ENCODE results near the gene TFG. TPM values are rescaled to one million over a fixed set of nuclear protein-coding genes. Genes with fewer than 3 reads are reported as not detected.

The TFG gene
- total RNA-seq, 2 experiments from 2014 or later, result 61.4 to 79.8 TPM

- Mint-ChIP-seq H3K36me3 (ENCODE audit: low read depth) (peaks cover 9% of the 10 kb centered on the region), H3K27me3 (peaks cover 2% of the 10 kb centered on the region), H3K27ac (no peak overlapping the region), H3K9me3 (ENCODE audit: low read depth) (no peaks in the 10 kb centered on the region), H3K4me3 (no peak overlapping the region), H3K4me1 (peaks cover 4% of the 10 kb centered on the region)
- intact Hi-C loops (cut with DNase I, micrococcal nuclease), result no loop called here
- DNase-seq (no peak), ATAC-seq (no peak)
- POLR2A ChIA-PET, result no interaction called here
- CTCF ChIA-PET, result interaction anchor here (0.9 kb wide), 2 partner anchors 10 to 12 kb away, joined by 3 to 4 read pairs; no protein-coding TSS in a partner anchor
These were observed 49.9 kb downstream of the TFG start for GRCh38 chr3:100759159-100759558.

- peaks cover 6% of the 10 kb centered on the region for H3K36me3 Mint-ChIP-seq (ENCODE audit: low read depth)
- no peak overlapping the region for H3K4me3 Mint-ChIP-seq
- no peaks in the 10 kb centered on the region for H3K9me3 Mint-ChIP-seq (ENCODE audit: low read depth)
- DNase-seq, result no peak
- intact Hi-C loops (cut with DNase I, micrococcal nuclease), result no loop called here
- ATAC-seq, result no peak
- ChIA-PET CTCF (interaction anchor here (0.5 to 0.9 kb wide), 4 partner anchors 13 to 472 kb away, joined by 3 read pairs; no protein-coding TSS in a partner anchor), POLR2A (interaction anchor here (0.6 kb wide), 1 partner anchor 231 kb away, joined by 3 read pairs; no protein-coding TSS in a partner anchor)
- H3K27me3 Mint-ChIP-seq, result peaks cover 2% of the 10 kb centered on the region
- peaks cover 4% of the 10 kb centered on the region for H3K4me1 Mint-ChIP-seq
- H3K27ac Mint-ChIP-seq, result no peak overlapping the region
These were observed 50.7 kb downstream of the TFG start for GRCh38 chr3:100759950-100760349.

- Mint-ChIP-seq H3K4me3 (no peak overlapping the region), H3K36me3 (ENCODE audit: low read depth) (peaks cover 1% of the 10 kb centered on the region), H3K9me3 (ENCODE audit: low read depth) (no peaks in the 10 kb centered on the region), H3K27me3 (peaks cover 2% of the 10 kb centered on the region), H3K4me1 (peaks cover 6% of the 10 kb centered on the region), H3K27ac (no peak overlapping the region)
- intact Hi-C loops (cut with DNase I, micrococcal nuclease), result no loop called here
- no peak for ATAC-seq
- no peak for DNase-seq
- ChIA-PET CTCF (interaction anchor here (0.9 to 1.1 kb wide), 2 partner anchors 13 to 22 kb away, joined by 3 read pairs; no protein-coding TSS in a partner anchor), POLR2A (interaction anchor here (0.6 to 0.7 kb wide), 2 partner anchors 231 to 482 kb away, joined by 3 to 4 read pairs; no protein-coding TSS in a partner anchor)
These were observed 51.1 kb downstream of the TFG start for GRCh38 chr3:100760377-100760776.

GRCh38 chr3:100761211-100761942 lies 52.1 kb downstream of the TFG start:
- peak; percentile 78 for ATAC-seq
- Mint-ChIP-seq H3K36me3 (ENCODE audit: low read depth) (no peaks in the 10 kb centered on the region), H3K27me3 (peaks cover 2% of the 10 kb centered on the region), H3K4me3 (no peak overlapping the region), H3K4me1 (peaks cover 14% of the 10 kb centered on the region), H3K27ac (no peak overlapping the region), H3K9me3 (ENCODE audit: low read depth) (no peaks in the 10 kb centered on the region)
- DNase-seq, result peak; percentile 48
- ChIA-PET POLR2A (no interaction called here), CTCF (interaction anchor here (0.5 to 1.1 kb wide), 3 partner anchors 20 to 435 kb away, joined by 3 to 4 read pairs (median 3); no protein-coding TSS in a partner anchor)
- intact Hi-C loops (cut with DNase I, micrococcal nuclease), result no loop called here

GRCh38 chr3:100761951-100762350 lies 52.7 kb downstream of the TFG start:
- Mint-ChIP-seq H3K4me3 (no peak overlapping the region), H3K4me1 (peaks cover 14% of the 10 kb centered on the region), H3K9me3 (ENCODE audit: low read depth) (no peaks in the 10 kb centered on the region), H3K27me3 (peaks cover 2% of the 10 kb centered on the region), H3K27ac (no peak overlapping the region), H3K36me3 (ENCODE audit: low read depth) (no peaks in the 10 kb centered on the region)
- CTCF ChIA-PET, result interaction anchor here (0.6 to 0.7 kb wide), 2 partner anchors 21 to 111 kb away, joined by 3 read pairs; no protein-coding TSS in a partner anchor
- POLR2A ChIA-PET, result no interaction called here
- no peak for ATAC-seq
- intact Hi-C loops (cut with DNase I, micrococcal nuclease), result no loop called here
- no peak for DNase-seq

GRCh38 chr3:100765437-100765975 lies 56.2 kb downstream of the TFG start:
- CTCF ChIA-PET, result no interaction called here
- ATAC-seq, result peak; percentile 51
- H3K27ac Mint-ChIP-seq, result no peak overlapping the region

GRCh38 chr3:100766069-100766468 lies 56.8 kb downstream of the TFG start:
- CTCF ChIA-PET, result no interaction called here
- H3K4me1 Mint-ChIP-seq, result peaks cover 10% of the 10 kb centered on the region
- no peak overlapping the region for H3K27ac Mint-ChIP-seq
- intact Hi-C loops (cut with DNase I, micrococcal nuclease), result no loop called here
- POLR2A ChIA-PET, result no interaction called here
- DNase-seq (peak; percentile 24), ATAC-seq (peak; percentile 70)
- H3K36me3 Mint-ChIP-seq (ENCODE audit: low read depth), result no peaks in the 10 kb centered on the region
- peaks cover 2% of the 10 kb centered on the region for H3K27me3 Mint-ChIP-seq
- H3K4me3 Mint-ChIP-seq, result no peak overlapping the region
- no peaks in the 10 kb centered on the region for H3K9me3 Mint-ChIP-seq (ENCODE audit: low read depth)

More at GRCh38 chr3:100765437-100765975, 56.2 kb downstream of the TFG start:
- no peak for DNase-seq
- Mint-ChIP-seq H3K36me3 (ENCODE audit: low read depth) (no peaks in the 10 kb centered on the region), H3K9me3 (ENCODE audit: low read depth) (no peaks in the 10 kb centered on the region), H3K4me3 (no peak overlapping the region), H3K27me3 (peaks cover 2% of the 10 kb centered on the region), H3K4me1 (peaks cover 10% of the 10 kb centered on the region)
- POLR2A ChIA-PET, result no interaction called here
- intact Hi-C loops (cut with DNase I, micrococcal nuclease), result no loop called here

- no peaks in the 10 kb centered on the region for H3K36me3 Mint-ChIP-seq (ENCODE audit: low read depth)
- H3K27ac Mint-ChIP-seq, result no peak overlapping the region
- no peaks in the 10 kb centered on the region for H3K27me3 Mint-ChIP-seq
- POLR2A ChIA-PET, result no interaction called here
- H3K4me3 Mint-ChIP-seq, result no peak overlapping the region
- DNase-seq, result no peak
- intact Hi-C loops (cut with DNase I, micrococcal nuclease), result no loop called here
- CTCF ChIA-PET, result interaction anchor here (0.7 to 1.6 kb wide), 2 partner anchors 27 to 857 kb away, joined by 3 to 4 read pairs; no protein-coding TSS in a partner anchor
- peaks cover 10% of the 10 kb centered on the region for H3K4me1 Mint-ChIP-seq
- no peaks in the 10 kb centered on the region for H3K9me3 Mint-ChIP-seq (ENCODE audit: low read depth)
- ATAC-seq, result no peak
These were observed 60.4 kb downstream of the TFG start for GRCh38 chr3:100769693-100770092.

GRCh38 chr3:100775226-100775625 lies 65.9 kb downstream of the TFG start:
- no peak for DNase-seq
- intact Hi-C loops (cut with DNase I, micrococcal nuclease), result no loop called here
- Mint-ChIP-seq H3K36me3 (ENCODE audit: low read depth) (no peaks in the 10 kb centered on the region), H3K27ac (no peak overlapping the region), H3K4me1 (no peaks in the 10 kb centered on the region), H3K9me3 (ENCODE audit: low read depth) (no peaks in the 10 kb centered on the region), H3K4me3 (no peak overlapping the region), H3K27me3 (no peaks in the 10 kb centered on the region)
- CTCF ChIA-PET, result interaction anchor here (1.6 kb wide), 1 partner anchor 11 kb away, joined by 3 read pairs; no protein-coding TSS in a partner anchor
- ATAC-seq, result no peak
- POLR2A ChIA-PET, result no interaction called here

GRCh38 chr3:100775669-100776068 lies 66.4 kb downstream of the TFG start:
- POLR2A ChIA-PET, result no interaction called here
- Mint-ChIP-seq H3K36me3 (ENCODE audit: low read depth) (no peaks in the 10 kb centered on the region), H3K9me3 (ENCODE audit: low read depth) (no peaks in the 10 kb centered on the region), H3K4me1 (no peaks in the 10 kb centered on the region), H3K27ac (no peak overlapping the region), H3K4me3 (no peak overlapping the region), H3K27me3 (no peaks in the 10 kb centered on the region)
- CTCF ChIA-PET, result interaction anchor here (1.6 kb wide), 1 partner anchor 11 kb away, joined by 3 read pairs; no protein-coding TSS in a partner anchor
- ATAC-seq, result no peak
- no peak for DNase-seq
- intact Hi-C loops (cut with DNase I, micrococcal nuclease), result no loop called here

GRCh38 chr3:100776097-100776729 lies 66.9 kb downstream of the TFG start:
- DNase-seq (no peak), ATAC-seq (no peak)
- Mint-ChIP-seq H3K9me3 (ENCODE audit: low read depth) (no peaks in the 10 kb centered on the region), H3K4me3 (no peak overlapping the region), H3K27ac (no peak overlapping the region), H3K36me3 (ENCODE audit: low read depth) (no peaks in the 10 kb centered on the region), H3K27me3 (no peaks in the 10 kb centered on the region), H3K4me1 (no peaks in the 10 kb centered on the region)
- POLR2A ChIA-PET, result no interaction called here
- intact Hi-C loops (cut with DNase I, micrococcal nuclease), result no loop called here
- CTCF ChIA-PET, result interaction anchor here (1.6 kb wide), 1 partner anchor 10 kb away, joined by 3 read pairs; no protein-coding TSS in a partner anchor
